GM21576 (cell line): Measurements from ENCODE around the gene PCDHB9.
"Not testable (repeated sequence)": the region's sequence is repeated elsewhere in the genome, so short reads cannot be mapped to it uniquely, and the experiment has no call there.

Source experiments
- ATAC-seq: cut with Tn5 transposase; IDR thresholded peaks from one replicate; pipeline ENCODE4 v1.9.1; 2021; ENCODE audit warnings: mild to moderate bottlenecking, moderate library complexity; ENCODE audit not compliant: unreplicated experiment

PCDHB9 gene

GRCh38 chr5:141186897-141187512 lies at the start of gene PCDHB9:
Gene PCDHB9, plus strand, starts transcription at chr5:141187161. Its CDS starts 158 bp downstream, at chr5:141187319.
- no peak for ATAC-seq

- not testable (repeated sequence) for ATAC-seq
These were observed 49.6 kb upstream of the PCDHB9 start for GRCh38 chr5:141137346-141137745.

GRCh38 chr5:141149812-141150211 lies 37.1 kb upstream of the PCDHB9 start, which contains the start of gene PCDHB6:
Gene PCDHB6, plus strand, starts transcription at chr5:141150057. Its CDS starts 201 bp downstream, at chr5:141150258.
- no peak for ATAC-seq

- ATAC-seq, result no peak
These were observed 36.6 kb upstream of the PCDHB9 start for GRCh38 chr5:141150224-141150992.

- ATAC-seq, result no peak
These were observed 36.0 kb upstream of the PCDHB9 start for GRCh38 chr5:141150993-141151325.

- ATAC-seq, result not testable (repeated sequence)
These were observed 35.3 kb upstream of the PCDHB9 start for GRCh38 chr5:141151632-141152031.

- not testable (repeated sequence) for ATAC-seq
These were observed 34.9 kb upstream of the PCDHB9 start for GRCh38 chr5:141152096-141152495.

- no peak for ATAC-seq
These were observed 31.2 kb upstream of the PCDHB9 start for GRCh38 chr5:141155540-141156374.

- not testable (repeated sequence) for ATAC-seq
These were observed 29.6 kb upstream of the PCDHB9 start for GRCh38 chr5:141157356-141157755.

- ATAC-seq, result not testable (repeated sequence)
These were observed 29.1 kb upstream of the PCDHB9 start for GRCh38 chr5:141157901-141158300.

- ATAC-seq, result no peak
These were observed 14.4 kb upstream of the PCDHB9 start, which contains the start of gene PCDHB7 for GRCh38 chr5:141172381-141173204. Gene PCDHB7, plus strand, starts transcription at chr5:141172644. Its CDS starts 192 bp downstream, at chr5:141172836.

GRCh38 chr5:141174291-141175104 lies 12.5 kb upstream of the PCDHB9 start:
- not testable (repeated sequence) for ATAC-seq

- ATAC-seq, result no peak
These were observed 11.0 kb upstream of the PCDHB9 start for GRCh38 chr5:141175933-141176332.

GRCh38 chr5:141177577-141178191 lies 9.3 kb upstream of the PCDHB9 start, which contains the start of gene PCDHB8:
Gene PCDHB8, plus strand, starts transcription at chr5:141177790. Its CDS starts 245 bp downstream, at chr5:141178035.
- not testable (repeated sequence) for ATAC-seq

GRCh38 chr5:141179371-141179770 lies 7.6 kb upstream of the PCDHB9 start:
- ATAC-seq, result not testable (repeated sequence)

GRCh38 chr5:141179876-141180275 lies 7.1 kb upstream of the PCDHB9 start:
- ATAC-seq, result not testable (repeated sequence)

GRCh38 chr5:141180313-141180712 lies 6.6 kb upstream of the PCDHB9 start:
- ATAC-seq, result no peak

GRCh38 chr5:141182248-141182647 lies 4.7 kb upstream of the PCDHB9 start, which contains the start of gene PCDHB16:
Gene PCDHB16, plus strand, starts transcription at chr5:141182387. Its CDS starts 173 bp downstream, at chr5:141182560.
- no peak for ATAC-seq
